HG02610 (cell line): Measurements from ENCODE around the gene TMED5.
"Not testable (repeated sequence)": the region's sequence is repeated elsewhere in the genome, so short reads cannot be mapped to it uniquely, and the experiment has no call there.

Experiments used
- ATAC-seq: cut with Tn5 transposase; IDR thresholded peaks from one replicate; pipeline ENCODE4 v1.9.1; 2021; ENCODE audit warnings: mild to moderate bottlenecking, moderate library complexity; ENCODE audit not compliant: unreplicated experiment

TMED5 gene

GRCh38 chr1:93179886-93180722 lies at the start of gene TMED5:
Gene TMED5, minus strand, starts transcription at chr1:93180413. Its CDS starts 171 bp downstream, at chr1:93180242.
- ATAC-seq: peak; percentile 86

GRCh38 chr1:93223023-93223675 lies 42.9 kb upstream of the TMED5 start:
- ATAC-seq: no peak

GRCh38 chr1:93221913-93222312 lies 41.7 kb upstream of the TMED5 start:
- no peak for ATAC-seq

- not testable (repeated sequence) for ATAC-seq
Measured at GRCh38 chr1:93220716-93221115, 40.5 kb upstream of the TMED5 start.

- ATAC-seq: peak; percentile 66
Measured at GRCh38 chr1:93219443-93219842, 39.2 kb upstream of the TMED5 start.

GRCh38 chr1:93215322-93215721 lies 35.1 kb upstream of the TMED5 start:
- ATAC-seq: no peak

- no peak for ATAC-seq
Measured at GRCh38 chr1:93207211-93207610, 27.0 kb upstream of the TMED5 start.

- ATAC-seq: no peak
Measured at GRCh38 chr1:93206567-93206954, 26.3 kb upstream of the TMED5 start.

- ATAC-seq: no peak
Measured at GRCh38 chr1:93205892-93206566, 25.8 kb upstream of the TMED5 start.

- ATAC-seq: no peak
Measured at GRCh38 chr1:93200714-93201113, 20.5 kb upstream of the TMED5 start.

GRCh38 chr1:93200086-93200620 lies 19.9 kb upstream of the TMED5 start:
- no peak for ATAC-seq

- no peak for ATAC-seq
Measured at GRCh38 chr1:93199150-93199549, 18.9 kb upstream of the TMED5 start.

GRCh38 chr1:93196591-93196990 lies 16.4 kb upstream of the TMED5 start:
- ATAC-seq: no peak

GRCh38 chr1:93194231-93194990 lies 14.2 kb upstream of the TMED5 start:
- ATAC-seq: no peak

- ATAC-seq: no peak
Measured at GRCh38 chr1:93190432-93190831, 10.2 kb upstream of the TMED5 start.

GRCh38 chr1:93186667-93187066 lies 6.5 kb upstream of the TMED5 start:
- no peak for ATAC-seq

- peak; percentile 1 for ATAC-seq
Measured at GRCh38 chr1:93180723-93181613, 755 bp upstream of the TMED5 start, which contains the start of gene CCDC18. Gene CCDC18, plus strand, starts transcription at chr1:93180724. Its CDS starts 2,638 bp downstream, at chr1:93183362.

GRCh38 chr1:93178418-93178817 lies 1.8 kb downstream of the TMED5 start:
- no peak for ATAC-seq

- no peak for ATAC-seq
Measured at GRCh38 chr1:93177991-93178390, 2.2 kb downstream of the TMED5 start.

- not testable (repeated sequence) for ATAC-seq
Measured at GRCh38 chr1:93174638-93175037, 5.6 kb downstream of the TMED5 start.
